Hepatocyte (in vitro differentiated cells): ENCODE measurements around the gene SERP2. TPM values are rescaled to one million over a fixed set of nuclear protein-coding genes. Genes with fewer than 3 reads are reported as not detected.

Experiments
- DNase-seq: peaks from one replicate; pipeline ENCODE4 v3.0.0-alpha.2; 2016; ENCODE audit warnings: low spot score
- H2AFZ ChIP-seq: fragments of 200-600 bp; sonication (generic); 2 replicates; pipeline ENCODE4 v1.6.0; 2016; ENCODE audit warnings: antibody characterized with exemption, mild to moderate bottlenecking
- H3K27ac ChIP-seq: fragments of 200-600 bp; sonication (generic); 2 replicates; pipeline ENCODE4 v1.5.1; 2016; ENCODE audit warnings: mild to moderate bottlenecking
- H3K27me3 ChIP-seq: fragments of 200-600 bp; sonication (generic); 2 replicates; pipeline ENCODE4 v1.6.1; 2016
- H3K36me3 ChIP-seq: fragments of 200-600 bp; sonication (generic); replicated peaks from 2 replicates; pipeline ENCODE4 v1.5.1; 2016; ENCODE audit warnings: low read depth; ENCODE audit not compliant: insufficient read depth
- H3K4me1 ChIP-seq: fragments of 200-600 bp; sonication (generic); 2 replicates; pipeline ENCODE4 v1.5.1; 2016; ENCODE audit warnings: mild to moderate bottlenecking, moderate library complexity; ENCODE audit not compliant: insufficient read depth
- H3K4me2 ChIP-seq: fragments of 200-600 bp; sonication (generic); 2 replicates; pipeline ENCODE4 v1.6.0; 2016
- H3K4me3 ChIP-seq: fragments of 200-600 bp; sonication (generic); 2 replicates; pipeline ENCODE4 v1.5.1; 2016; ENCODE audit warnings: mild to moderate bottlenecking
- H3K79me2 ChIP-seq: fragments of 200-600 bp; sonication (generic); 2 replicates; pipeline ENCODE4 v1.6.0; 2017; ENCODE audit warnings: mild to moderate bottlenecking
- H3K9me2 ChIP-seq: fragments of 200-600 bp; sonication (generic); replicated peaks from 2 replicates; pipeline ENCODE4 v1.6.0; 2017; ENCODE audit warnings: mild to moderate bottlenecking; ENCODE audit not compliant: insufficient read depth
- H3K9me3 ChIP-seq: fragments of 200-600 bp; sonication (generic); 2 replicates; pipeline ENCODE4 v1.5.1; 2016; ENCODE audit warnings: low read depth, mild to moderate bottlenecking
- H4K20me1 ChIP-seq: fragments of 200-600 bp; sonication (generic); 2 replicates; pipeline ENCODE4 v1.6.0; 2016; ENCODE audit warnings: mild to moderate bottlenecking; ENCODE audit not compliant: insufficient read depth, poor library complexity, severe bottlenecking
- CTCF ChIP-seq: fragments of 200-600 bp; sonication (generic); IDR thresholded peaks from 2 replicates; pipeline ENCODE4 v1.5.1; 2016; ENCODE audit warnings: antibody characterized with exemption, mild to moderate bottlenecking; ENCODE audit not compliant: poor library complexity
- EZH2 ChIP-seq: fragments of 200-600 bp; sonication (generic); IDR thresholded peaks from 2 replicates; pipeline ENCODE4 v1.6.1; 2016; ENCODE audit warnings: antibody characterized with exemption, mild to moderate bottlenecking, borderline replicate concordance
- EZH2phosphoT487 ChIP-seq: fragments of 200-600 bp; sonication (generic); IDR thresholded peaks from one replicate; pipeline ENCODE4 v1.6.1; 2018; ENCODE audit warnings: antibody characterized with exemption, mild to moderate bottlenecking, low read depth, moderate library complexity; ENCODE audit not compliant: unreplicated experiment, severe bottlenecking
- WGBS: methylation state at CpG from one replicate; pipeline ENCODE4 v1.1.6; 2016; ENCODE audit warnings: low lambda C conversion rate; ENCODE audit errors: missing lambda C conversion rate; 5-methylcytosine and 5-hydroxymethylcytosine counted together
- polyA plus RNA-seq: library from polyadenylated mRNA; unstranded; fragments of >200 nt; fragmentation: Nextera tagmentation; extraction: Ambion mirVana; gene quantifications from 2 replicates; pipeline ENCODE4 v1.2.1, GENCODE V29; 2016
- total RNA-seq: library from RNA; depleted of rRNA; stranded (reverse); fragments of >200 nt; gene quantifications from 2 replicates; pipeline ENCODE4 v1.2.3, GENCODE V29; 2014

Gene SERP2
- total and polyA plus RNA-seq, 2 experiments from 2014 or later = 1.8 to 7.7 TPM

GRCh38 chr13:44433863-44434765 is 60.5 kb downstream of the SERP2 start:
- Histone ChIP-seq H3K4me1 (peaks cover 31% of the 10 kb centered on the region), H3K9me2 (no peaks in the 10 kb centered on the region), H2AFZ (no peak overlapping the region), H3K4me3 (peak overlapping the region; percentile 50), H4K20me1 (peaks cover 17% of the 10 kb centered on the region), H3K27ac (peak overlapping the region; percentile 80), H3K4me2 (peak overlapping the region; percentile 75), H3K79me2 (peaks cover 34% of the 10 kb centered on the region), H3K36me3 (no peaks in the 10 kb centered on the region), H3K27me3 (no peaks in the 10 kb centered on the region), H3K9me3 (no peaks in the 10 kb centered on the region)
- WGBS = 77% methylated on average over 15 of the region's 15 CpGs
- no peak for TF ChIP-seq EZH2
- DNase-seq = no peak

DNA sequence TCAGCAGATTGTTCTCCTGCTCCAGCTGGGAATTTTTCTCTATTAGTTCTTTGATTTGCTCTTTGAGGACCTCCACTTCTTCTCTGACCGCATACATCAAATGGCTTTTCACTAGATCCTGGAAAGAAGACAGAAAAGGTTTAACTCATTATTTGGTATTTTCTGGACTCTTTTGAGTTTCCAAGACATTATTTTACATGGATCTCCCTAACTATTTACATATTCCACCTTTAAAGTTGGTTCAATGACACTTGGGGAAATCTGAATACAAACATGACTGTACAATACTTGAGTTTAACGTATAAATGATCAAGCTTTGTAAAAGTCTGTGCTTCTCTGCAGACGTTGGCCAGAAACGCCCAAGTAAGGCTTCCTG is 61.1 kb downstream of the SERP2 start:
- H3K9me3 ChIP-seq = no peaks in the 10 kb centered on the region
- peak overlapping the region; percentile 50 for H3K4me3 ChIP-seq
- TF ChIP-seq EZH2phosphoT487 (no peak), CTCF (no peak), EZH2 (no peak)
- no peaks in the 10 kb centered on the region for H3K9me2 ChIP-seq
- WGBS = 13% methylated on average over 4 of the region's 4 CpGs
- no peak overlapping the region for H2AFZ ChIP-seq
- H3K36me3 ChIP-seq = no peaks in the 10 kb centered on the region
- no peak for DNase-seq
- peaks cover 17% of the 10 kb centered on the region for H4K20me1 ChIP-seq
- H3K4me2 ChIP-seq = peak overlapping the region; percentile 75
- peaks cover 31% of the 10 kb centered on the region for H3K4me1 ChIP-seq
- H3K79me2 ChIP-seq = peaks cover 34% of the 10 kb centered on the region
- H3K27me3 ChIP-seq = no peaks in the 10 kb centered on the region
- H3K27ac ChIP-seq = peak overlapping the region; percentile 80

DNA sequence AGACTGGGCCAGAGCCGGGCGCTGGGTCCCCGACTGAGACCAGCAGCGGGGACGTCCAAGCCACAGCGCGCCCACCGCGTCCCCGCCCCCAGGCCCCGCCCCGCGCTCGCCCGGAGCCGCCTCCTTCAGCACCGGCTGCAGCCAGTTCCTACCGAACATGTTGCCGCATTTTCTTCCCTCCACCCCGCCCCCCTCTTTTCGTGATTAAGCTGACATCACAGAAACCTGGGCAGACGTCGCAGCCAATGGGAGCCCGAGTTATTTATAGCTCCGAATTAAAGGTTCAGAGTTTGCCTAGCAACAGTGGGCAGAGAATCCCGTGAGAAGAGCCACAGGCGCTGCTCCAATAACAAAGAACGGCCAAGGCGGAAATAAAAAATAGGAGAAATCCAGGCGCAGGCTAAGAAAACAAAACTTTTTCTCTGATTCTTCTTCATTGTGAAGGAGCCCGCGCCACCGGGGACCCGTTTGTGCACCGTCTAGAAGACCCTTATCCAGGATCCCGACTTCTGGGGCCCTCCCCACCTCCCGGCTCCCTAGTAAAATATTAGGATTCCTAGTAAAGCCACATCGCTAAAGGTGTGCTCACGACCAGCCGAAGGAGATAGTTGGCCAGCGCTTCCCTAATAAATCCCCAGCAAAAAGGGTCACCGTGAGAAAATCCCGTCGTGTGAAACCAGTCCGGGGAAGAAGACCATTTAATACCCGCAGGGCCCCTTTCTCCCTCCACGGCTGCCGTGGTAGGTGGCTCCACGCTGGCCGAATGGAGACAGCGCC is 61.7 kb downstream of the SERP2 start:
- peaks cover 31% of the 10 kb centered on the region for H3K4me1 ChIP-seq
- H3K27ac ChIP-seq = peak overlapping the region; percentile 96
- no peaks in the 10 kb centered on the region for H3K36me3 ChIP-seq
- H3K4me3 ChIP-seq = peak overlapping the region; percentile 94
- WGBS = under 1% methylated on average over 48 of the region's 51 CpGs
- peak; percentile 98 for DNase-seq
- no peaks in the 10 kb centered on the region for H3K9me3 ChIP-seq
- H3K79me2 ChIP-seq = peaks cover 34% of the 10 kb centered on the region
- H3K27me3 ChIP-seq = no peaks in the 10 kb centered on the region
- peaks cover 17% of the 10 kb centered on the region for H4K20me1 ChIP-seq
- H2AFZ ChIP-seq = no peak overlapping the region
- no peaks in the 10 kb centered on the region for H3K9me2 ChIP-seq
- peak overlapping the region; percentile 75 for H3K4me2 ChIP-seq
- TF ChIP-seq EZH2 = no peak
- TF ChIP-seq CTCF = no peak
- TF ChIP-seq EZH2phosphoT487 = no peak
